H54 (cell line): ENCODE measurements around the gene ZNF280D.

Experiments
- DNase-seq: peaks from one replicate; pipeline ENCODE4 v3.0.0; 2011; ENCODE audit warnings: low spot score, mixed read lengths; ENCODE audit not compliant: insufficient read length
- FAIRE-seq: peaks from 3 replicates; lab custom pipeline; 2011; peaks lifted over from hg19 to GRCh38; lab: Jason Lieb, UNC
- POLR2A ChIP-seq: IDR thresholded peaks from 2 replicates; pipeline ENCODE4 v1.6.1; 2011; ENCODE audit warnings: low read depth, mild to moderate bottlenecking, low read length

The ZNF280D gene

DNA sequence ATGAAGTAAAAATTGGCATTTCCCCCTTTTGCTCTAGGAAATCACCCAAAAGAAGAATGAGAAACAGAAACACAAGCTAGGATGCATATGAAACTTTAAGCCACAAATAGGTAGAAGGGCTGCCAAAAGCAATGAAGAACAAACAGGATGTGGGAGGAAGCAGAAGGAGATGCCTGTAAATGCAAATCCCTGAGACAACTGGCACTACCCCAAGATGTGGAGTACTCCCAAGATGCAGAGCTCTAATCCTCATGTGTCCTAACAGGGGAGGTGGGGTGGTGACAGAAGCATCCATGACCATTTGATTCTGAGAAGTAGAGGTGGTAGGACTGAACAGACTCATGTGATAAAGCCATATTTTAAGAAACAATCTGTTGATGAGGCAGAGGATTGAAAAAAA is 31.9 kb upstream of the ZNF280D start:
- no peak for TF ChIP-seq POLR2A
- no peak for FAIRE-seq
- DNase-seq = no peak

DNA sequence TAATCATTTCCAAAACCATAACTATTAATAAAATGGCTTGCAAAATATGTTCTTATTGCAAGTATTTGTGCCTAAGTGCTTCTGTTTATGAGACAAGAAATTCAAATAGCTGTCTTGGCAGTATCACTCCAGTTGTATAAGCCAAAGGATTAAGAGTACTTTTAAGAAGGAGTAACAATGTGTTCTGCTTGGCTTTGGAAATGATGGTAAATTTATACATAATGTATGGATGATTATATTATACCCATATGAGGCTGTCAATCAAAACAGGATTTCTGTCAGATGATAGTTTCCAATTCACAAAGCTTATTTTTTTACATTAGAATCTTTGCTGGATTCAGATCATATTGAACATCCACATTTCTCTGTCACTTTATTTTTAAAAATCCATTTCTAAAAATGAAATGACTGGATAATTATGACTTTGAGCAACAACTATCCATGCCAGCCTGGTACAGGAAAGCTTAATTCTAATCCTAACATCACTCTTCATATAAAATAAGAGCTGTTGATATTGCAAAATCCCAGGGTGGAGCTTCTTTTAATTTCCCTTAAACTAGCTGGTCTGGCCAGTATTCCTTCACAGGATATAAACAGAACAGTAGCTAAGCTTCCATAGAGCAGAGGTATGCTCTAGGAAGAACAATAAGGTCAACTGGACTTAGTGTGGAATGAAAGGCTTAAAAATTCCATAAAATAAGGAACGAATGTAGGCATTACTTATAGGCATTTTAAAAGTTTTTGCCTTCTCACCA is 30.0 kb upstream of the ZNF280D start:
- no peak for FAIRE-seq

DNA sequence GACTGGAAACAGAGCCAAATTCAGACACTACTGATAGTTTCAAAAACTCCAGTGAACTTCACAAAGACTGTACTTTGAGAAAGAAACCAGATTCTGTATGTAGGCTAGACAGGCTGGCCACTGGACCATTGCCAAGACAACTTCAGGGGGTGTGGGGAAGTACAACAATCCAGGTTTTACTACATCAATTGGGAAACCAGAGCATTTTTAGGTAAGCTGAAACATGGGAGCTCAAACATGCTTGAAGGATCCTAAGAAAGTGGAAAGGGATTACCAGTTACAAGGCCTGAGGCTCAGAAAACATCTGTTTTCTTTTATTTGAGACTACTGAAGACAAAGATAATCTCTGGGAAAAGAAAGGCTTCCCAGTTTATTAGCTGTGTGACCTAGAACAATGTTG is 26.9 kb upstream of the ZNF280D start:
- no peak for TF ChIP-seq POLR2A
- DNase-seq = no peak
- no peak for FAIRE-seq

More for the DNA sequence above, 30.0 kb upstream of the ZNF280D start:
- no peak for TF ChIP-seq POLR2A
- DNase-seq = no peak

DNA sequence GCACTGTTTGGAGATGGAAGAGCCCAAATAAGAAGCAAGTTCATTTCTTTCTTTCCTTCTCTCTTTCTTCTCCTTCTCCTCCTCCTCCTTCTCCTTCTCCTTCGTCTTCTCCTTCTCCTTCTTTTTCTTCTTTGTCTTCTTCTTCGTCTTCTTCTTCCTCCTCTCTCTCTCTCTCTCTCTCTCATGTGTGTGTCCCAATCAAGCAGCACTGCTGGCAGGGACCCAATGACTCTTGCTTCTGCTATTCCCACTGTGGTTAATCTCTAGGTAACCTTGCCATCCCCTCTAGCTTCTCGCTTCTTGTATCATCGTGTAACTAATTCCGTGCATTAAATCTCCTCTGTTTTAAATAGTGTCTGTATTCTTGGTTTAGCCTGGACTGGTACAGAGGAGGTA is 26.1 kb upstream of the ZNF280D start:
- TF ChIP-seq POLR2A = no peak
- DNase-seq (peak; percentile 19), FAIRE-seq (peak; percentile 90)

DNA sequence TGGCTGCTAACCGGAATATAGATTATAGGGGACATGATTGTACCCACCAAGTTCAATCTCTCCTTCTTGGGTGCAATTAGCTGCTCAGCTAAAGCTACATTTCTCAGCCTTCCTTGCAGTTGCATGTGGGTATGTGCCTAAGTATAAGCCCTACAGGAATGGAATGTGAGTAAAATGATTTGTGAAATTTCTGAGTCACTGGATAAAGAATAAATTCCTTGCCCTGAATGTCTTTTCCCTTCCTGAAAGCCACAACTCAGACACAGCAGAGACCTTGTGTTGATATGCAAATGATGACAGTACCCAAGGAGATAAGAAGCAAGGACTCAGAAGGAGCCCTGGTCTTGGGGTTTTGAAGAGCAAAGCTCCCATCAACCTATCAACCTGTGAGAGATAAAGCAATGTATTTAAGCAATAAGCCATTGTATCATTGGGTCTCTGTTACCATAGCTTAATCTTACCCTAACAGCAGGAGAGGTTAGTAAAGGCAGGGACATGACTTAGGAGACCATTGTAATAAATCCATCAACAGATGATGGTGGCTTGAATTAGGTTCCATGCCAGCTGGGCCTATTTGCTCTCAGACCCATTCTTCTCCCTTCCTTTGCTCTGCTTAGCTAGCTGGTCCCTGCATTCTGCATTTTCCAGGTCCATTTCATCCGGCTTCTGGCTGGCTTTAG is 25.6 kb upstream of the ZNF280D start:
- DNase-seq (peak; percentile 15), FAIRE-seq (peak; percentile 81)
- no peak for TF ChIP-seq POLR2A

DNA sequence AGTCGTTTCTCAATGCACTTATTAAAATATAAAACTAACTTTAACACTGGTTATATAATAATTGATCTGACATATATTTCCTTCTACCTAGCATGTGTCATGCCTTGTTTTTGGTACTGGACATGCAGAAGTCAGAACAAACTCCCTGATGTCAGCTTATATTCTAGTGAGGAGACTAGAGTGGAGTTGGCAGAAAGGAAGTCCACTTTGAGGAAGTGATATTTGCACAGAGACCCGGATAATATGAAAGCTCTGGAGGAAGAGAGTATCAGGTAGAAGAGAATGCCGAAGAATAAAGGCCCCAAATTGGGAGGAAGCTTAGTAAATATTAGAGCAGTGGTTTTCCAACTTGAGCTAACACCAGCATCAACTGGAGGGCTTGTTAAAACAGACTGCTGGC is 24.6 kb upstream of the ZNF280D start:
- FAIRE-seq = no peak
- TF ChIP-seq POLR2A = no peak
- DNase-seq = no peak

DNA sequence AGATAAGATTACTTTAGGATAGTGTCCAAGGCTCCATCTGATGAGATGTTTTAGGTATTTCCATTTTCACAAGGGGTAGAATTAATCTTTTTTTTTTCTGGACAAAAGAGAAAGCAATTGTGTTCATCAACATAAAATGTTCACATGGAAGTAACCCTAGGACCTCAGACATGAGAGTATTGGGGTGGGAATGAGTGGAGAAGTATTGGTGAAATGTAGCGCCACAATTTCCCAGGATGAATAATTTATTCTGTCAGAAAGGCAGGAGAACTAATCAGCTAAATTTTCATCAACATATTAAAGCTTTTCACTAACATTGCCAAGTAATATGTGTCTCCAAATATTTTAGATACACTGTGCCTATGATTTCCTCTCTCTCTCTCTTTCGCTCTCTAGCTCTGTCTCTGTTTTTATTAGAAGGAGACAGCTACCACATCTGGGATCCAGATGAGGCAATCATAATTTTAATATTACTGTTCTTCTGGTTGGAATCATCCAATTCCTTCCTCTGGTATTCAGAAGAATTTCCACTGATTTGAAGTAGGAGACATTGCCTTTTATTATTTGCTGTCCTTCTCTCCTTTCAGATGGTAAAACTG is 21.6 kb upstream of the ZNF280D start:
- TF ChIP-seq POLR2A = no peak
- FAIRE-seq = no peak
- DNase-seq = no peak

DNA sequence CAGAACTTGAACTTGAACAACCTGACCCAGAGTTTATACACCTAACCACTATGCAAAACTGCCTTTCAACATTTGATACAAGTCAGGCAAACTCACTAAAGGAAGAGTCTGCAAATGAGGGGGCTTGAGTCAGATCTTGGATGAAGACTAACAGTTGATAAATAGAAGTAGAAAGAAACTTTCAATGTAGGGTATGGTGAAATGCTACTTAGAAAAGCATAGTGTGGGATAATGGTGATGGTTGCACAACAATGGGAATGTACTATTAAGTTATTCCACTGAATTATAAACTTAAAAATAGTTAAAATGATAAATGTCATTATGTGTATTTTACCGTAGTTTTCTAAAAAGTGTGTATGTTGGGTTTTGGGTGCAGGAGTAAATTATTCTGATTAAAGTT is 19.7 kb upstream of the ZNF280D start:
- DNase-seq = no peak
- TF ChIP-seq POLR2A = no peak
- FAIRE-seq = no peak

DNA sequence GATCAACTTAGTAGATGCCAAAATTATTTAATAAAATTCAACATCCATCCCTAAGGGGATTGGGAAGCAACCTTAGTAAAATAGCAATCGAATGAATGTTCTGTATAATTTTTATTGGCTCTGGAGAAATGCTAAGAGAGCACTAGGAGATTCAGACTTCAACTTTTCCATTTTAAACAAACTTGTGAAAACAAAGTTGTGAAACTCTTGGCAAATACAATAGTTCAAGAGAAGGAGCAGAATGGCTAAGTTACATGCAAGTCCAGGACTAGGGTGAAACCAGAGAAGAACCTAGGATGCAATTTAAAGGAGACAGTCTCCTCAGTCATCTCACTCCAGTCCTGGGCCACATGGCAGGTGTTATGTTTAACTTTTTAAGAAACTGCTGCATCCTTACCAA is 16.7 kb upstream of the ZNF280D start:
- FAIRE-seq = no peak
- DNase-seq = no peak
- no peak for TF ChIP-seq POLR2A

DNA sequence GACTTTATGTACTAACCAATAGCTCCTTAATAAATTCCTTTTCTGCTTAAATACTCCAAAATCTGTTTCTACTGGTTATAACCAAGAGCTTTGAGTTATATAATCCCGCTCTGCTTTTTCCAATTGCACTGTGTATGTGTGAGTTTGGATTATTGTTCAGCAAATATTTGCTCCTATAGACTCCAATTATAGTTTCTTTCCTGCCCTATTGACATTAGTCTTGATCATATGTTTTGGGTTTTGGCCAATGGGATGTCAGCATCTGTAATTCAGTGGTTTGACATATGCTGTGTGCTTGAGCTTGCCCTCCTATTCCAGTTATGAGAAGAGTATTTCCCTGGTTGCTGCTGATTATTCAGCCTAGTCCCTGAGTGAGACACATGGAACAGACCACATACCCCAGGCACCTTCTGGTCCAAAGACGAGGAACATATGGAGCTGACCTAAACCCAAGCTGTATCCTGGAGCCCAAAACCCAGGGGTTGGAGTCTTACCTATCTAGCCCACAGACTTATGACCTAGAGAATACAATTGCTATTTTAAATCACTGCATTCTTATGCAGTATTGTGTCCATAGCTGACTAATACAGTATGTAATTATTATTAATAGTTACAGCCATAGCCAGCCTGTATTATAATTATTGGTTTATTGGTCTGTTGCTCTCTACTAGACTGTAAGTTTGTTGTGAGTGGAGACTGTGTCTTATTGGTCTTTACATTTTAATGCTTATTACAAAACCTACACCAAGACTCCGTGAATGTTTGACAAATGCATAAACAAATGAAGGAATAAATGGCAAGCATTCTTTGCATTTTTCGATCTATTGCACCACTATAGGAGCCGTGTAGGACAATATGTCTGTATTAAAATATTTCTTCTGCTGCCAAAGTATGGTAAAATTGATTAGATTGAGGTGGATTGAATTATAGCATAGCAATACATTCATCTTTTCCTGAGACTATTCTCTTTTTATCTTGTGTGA is 11.7 kb upstream of the ZNF280D start:
- DNase-seq = no peak
- FAIRE-seq = no peak
- TF ChIP-seq POLR2A = no peak

DNA sequence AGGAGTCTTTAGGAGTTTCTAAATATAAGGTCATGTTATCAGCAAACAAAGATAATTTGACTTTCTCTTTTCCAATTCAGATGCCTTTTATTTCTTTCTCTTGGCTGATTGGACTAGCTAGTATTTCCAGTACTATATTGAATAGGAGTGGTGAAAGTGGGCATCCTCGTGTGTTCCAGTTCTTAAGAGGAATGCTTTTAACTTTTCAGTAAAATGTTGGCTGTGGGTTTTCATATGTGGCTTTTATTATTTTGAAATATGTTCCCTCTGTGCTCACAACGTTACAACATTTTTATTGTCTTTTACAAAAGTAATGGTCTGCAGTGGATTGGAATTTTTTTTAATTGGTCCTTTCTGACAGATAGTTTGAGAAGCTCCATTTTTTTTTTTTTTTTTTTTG is 8.2 kb upstream of the ZNF280D start:
- FAIRE-seq = no peak
- DNase-seq = no peak
- no peak for TF ChIP-seq POLR2A

DNA sequence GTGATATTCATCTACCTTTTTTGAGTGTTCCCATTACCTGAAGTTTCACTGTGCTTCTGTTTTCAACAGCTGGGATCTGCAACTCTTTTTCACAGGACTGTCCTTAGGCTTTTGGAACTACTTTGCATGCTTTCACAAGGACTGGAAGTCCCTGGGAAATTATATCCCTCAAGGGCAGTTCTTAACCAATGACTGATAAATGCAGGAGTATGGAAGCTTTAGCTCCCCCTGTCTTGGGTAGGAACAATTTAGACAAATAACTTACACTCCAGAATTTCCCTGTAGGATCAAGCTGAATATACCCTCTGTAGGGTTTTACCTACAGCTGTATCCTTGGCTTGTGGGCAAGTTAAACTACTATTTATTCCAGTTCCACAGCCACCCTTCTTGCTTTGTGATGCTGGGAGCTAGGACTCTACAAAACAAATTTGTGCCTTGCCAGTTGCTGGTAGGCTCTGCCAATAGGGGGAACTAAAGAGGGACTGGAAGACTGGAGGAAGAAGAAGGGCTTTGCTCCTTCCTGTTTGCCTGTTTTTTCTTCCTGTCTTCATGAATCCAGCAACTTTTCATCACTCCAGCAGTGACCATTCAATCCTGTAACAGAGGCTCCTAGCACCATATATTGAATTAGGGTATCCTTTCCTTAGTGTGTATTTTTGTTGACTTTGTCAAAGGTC is 6.8 kb upstream of the ZNF280D start:
- FAIRE-seq (no peak), DNase-seq (no peak)
- no peak for TF ChIP-seq POLR2A

DNA sequence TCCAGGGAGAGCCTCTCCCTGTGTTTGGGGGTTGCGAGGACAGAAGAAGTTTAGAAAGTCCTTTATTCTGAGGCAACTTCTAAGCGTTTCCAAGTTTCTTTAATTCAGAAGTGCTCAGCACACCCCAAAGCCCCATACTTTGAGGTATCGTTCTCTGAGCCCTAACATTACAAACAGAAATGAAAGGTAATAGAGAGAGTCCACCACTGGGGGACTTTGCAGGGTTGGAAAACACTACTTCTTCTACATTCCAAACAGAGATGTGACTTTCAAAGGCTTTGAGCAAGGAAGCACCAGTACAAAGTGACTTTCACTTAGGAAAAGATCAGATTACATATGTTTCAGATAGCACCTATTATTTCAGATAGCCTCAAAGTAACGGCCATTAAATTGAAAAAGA is 6.2 kb upstream of the ZNF280D start:
- no peak for FAIRE-seq
- no peak for DNase-seq
- TF ChIP-seq POLR2A = no peak
